NCI-H1417 treated with DMSO at 0.1 percent for 48 hours (cell line): ENCODE data around the gene NRXN3.
A peak's percentile ranks its signal among the peaks of the same experiment; 100 is the strongest.

ENCODE experiments used
- DNase-seq: peaks from one replicate; lab custom pipeline; 2025; lab: John Stamatoyannopoulos, UW

The NRXN3 gene

GRCh38 chr14:79482825-79483224, 1312.7 kb downstream of the NRXN3 start:
- DNase-seq: no peak

- DNase-seq: no peak
Measured at GRCh38 chr14:79483477-79484388, 1313.6 kb downstream of the NRXN3 start.

DNA sequence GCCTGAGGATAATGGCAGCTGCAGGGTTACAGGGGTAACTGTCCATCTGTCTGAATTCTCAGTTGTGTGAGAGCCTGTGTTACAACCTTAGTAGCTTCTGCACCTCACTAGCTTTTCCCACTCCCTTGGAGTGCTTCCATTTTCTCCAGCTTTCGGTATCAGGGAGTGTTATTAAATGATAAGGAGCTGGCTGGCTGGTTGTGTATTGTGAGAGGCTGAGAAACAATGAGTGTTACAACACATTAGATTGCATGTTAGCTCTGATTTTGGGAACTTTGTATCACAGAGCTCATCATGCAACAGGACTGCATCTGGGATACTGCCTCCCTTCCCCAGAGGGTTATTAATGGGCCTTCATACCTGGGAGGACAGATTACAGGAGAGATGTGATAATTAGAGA, 1317.5 kb downstream of the NRXN3 start:
- DNase-seq: no peak

- DNase-seq: no peak
Measured at GRCh38 chr14:79491161-79491560, 1321.0 kb downstream of the NRXN3 start.

GRCh38 chr14:79493081-79493645, 1323.0 kb downstream of the NRXN3 start:
- DNase-seq: no peak

DNA sequence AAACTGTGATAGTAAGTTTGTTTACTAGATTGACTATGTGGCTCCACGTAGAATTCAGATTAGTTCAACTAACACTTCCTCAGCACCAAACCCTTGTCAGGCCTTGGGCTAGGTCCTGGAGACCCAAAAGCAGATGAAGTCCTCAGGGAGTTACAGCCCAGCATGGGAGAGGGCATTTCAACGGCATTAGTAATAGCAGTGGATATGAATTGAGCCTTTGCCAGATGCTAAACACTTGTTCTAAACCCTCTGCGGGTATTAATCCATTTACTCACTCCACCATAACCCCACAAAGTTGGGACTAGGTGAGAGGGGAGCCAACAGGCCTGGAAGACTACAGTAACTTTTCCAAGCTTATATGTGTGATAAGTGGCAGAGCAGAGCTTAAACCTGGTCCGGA, 1326.5 kb downstream of the NRXN3 start:
- DNase-seq: no peak

GRCh38 chr14:79500489-79500888, 1330.3 kb downstream of the NRXN3 start:
- DNase-seq: no peak

- DNase-seq: no peak
Measured at GRCh38 chr14:79502136-79502750, 1332.1 kb downstream of the NRXN3 start.

GRCh38 chr14:79502751-79503148, 1332.6 kb downstream of the NRXN3 start:
- no peak for DNase-seq

DNA sequence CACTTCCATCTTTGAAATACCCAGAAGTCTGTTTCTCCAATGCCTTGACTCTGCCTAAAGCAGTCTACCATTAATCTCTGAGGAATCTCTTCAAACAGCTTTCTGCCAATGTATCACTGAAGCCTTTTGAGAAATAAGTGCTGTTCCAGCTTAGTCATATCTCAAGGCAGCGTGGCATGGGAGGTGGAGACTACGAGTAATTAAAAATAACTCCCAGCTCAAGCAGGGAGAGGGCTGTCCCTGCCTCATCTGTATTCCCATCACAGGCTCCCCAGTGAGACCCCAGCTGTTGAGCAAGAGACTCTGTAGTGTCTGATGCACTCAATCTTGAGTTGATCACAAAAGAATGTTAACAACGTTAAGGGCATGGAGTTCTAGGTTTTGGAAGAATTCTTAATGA, 1340.5 kb downstream of the NRXN3 start:
- DNase-seq: no peak

DNA sequence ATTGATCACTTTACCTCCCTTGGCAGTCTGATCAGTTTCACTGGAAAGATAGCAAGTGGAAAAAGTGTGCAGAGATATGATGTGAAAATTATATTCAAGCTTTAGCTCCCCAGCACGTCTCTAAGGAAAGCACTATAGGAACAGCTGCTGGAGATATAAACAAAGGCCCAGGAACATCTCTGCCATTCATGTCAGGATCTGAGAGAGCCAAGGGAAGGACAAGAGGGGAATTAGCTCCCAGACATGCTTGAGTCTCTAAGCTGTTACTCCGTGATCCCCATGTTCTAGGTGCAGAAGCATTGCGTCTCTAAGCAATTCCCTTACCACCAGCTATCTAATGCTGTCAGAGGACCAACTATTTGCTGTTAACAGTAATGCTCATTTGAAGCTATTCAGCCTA, 1341.0 kb downstream of the NRXN3 start:
- DNase-seq: no peak

- DNase-seq: no peak
Measured at GRCh38 chr14:79513446-79513845, 1343.3 kb downstream of the NRXN3 start.

GRCh38 chr14:79514700-79515099, 1344.5 kb downstream of the NRXN3 start:
- DNase-seq: no peak

DNA sequence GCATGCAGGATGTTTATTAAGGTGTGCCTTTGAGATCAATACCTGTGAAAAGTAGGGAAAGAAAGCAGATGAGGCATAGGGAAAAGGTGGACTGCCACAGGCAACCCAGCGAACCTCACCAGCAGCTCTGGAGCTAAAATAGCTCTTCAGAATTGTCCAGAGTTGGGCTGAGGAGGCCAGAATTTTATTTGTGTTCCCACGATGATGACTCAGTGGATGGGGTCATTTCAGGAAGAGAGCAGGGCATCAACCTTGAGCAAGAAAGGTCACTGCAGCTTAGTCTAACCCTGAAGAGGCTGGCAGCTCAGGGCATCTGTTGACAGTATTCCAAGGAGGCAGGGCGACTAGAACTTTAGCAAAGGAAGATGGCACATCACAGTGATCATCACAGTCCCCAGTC, 1345.0 kb downstream of the NRXN3 start:
- no peak for DNase-seq

- peak; percentile 38 for DNase-seq
Measured at GRCh38 chr14:79516009-79516408, 1345.8 kb downstream of the NRXN3 start.

DNA sequence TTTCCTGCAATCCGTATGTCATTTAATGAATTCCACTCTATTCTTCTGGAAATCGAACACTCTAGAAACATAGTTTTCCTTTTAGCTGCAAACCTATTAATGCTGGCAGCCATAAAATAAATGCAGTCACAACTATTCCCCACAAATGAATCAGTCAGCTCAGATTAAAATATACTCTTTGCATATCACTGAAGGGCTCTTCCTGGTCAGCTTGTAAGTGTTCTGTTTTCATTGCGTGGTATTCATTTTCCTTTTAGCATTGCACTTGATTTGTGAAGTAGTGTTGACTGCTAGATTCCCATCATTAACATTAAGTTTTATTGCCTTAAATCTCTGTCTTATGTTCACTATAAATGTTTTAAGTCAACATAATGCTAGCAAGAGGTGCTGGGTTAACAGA, 1355.2 kb downstream of the NRXN3 start:
- DNase-seq: no peak

DNA sequence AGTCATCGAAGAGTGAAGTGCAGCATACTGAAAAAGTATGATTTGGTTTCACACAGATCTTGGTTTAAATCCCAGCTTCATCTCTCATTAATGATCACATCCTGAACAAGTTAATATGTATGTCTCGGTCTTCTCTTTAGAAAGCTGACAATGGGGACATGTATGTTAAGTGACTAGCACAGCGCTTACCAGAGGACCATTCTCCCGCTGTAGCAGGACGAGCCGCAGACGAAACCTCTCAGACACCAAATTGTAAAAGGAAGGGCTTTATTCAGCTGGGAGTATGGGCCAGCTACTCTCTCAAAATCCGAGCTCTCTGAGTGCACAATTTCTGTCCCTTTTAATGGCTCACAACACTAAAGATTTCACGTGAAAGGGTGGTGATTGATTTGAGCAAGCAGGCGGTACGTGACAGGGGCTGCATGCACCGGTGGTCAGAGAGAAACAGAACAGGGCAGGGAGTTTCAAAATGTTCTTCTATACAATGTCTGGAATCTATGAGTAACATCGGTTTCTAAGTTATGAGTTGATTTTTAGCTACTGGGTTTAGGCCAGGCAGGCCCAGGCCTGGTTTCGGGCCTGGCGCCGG, 1358.7 kb downstream of the NRXN3 start:
- DNase-seq: no peak

DNA sequence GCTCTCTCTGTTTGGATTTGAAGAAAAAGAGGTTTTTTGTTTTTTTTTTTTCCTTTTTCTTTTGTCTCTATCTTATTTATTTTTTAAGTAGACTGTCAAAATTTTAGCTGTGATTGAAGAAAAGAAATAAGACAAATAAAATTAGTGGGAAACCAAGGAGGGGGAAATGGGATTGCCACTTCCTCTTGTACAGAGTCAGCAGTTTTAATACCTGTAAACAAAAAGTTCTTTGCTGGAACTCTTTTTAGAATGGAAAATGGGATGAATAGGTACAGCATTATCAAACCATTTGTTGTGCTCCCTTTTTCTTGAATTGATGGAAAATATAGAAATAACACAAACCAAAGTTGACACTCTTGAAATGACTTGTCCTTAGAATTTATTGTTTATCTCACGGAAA, 1360.4 kb downstream of the NRXN3 start:
- DNase-seq: no peak

- no peak for DNase-seq
Measured at GRCh38 chr14:79534703-79535353, 1364.7 kb downstream of the NRXN3 start.

DNA sequence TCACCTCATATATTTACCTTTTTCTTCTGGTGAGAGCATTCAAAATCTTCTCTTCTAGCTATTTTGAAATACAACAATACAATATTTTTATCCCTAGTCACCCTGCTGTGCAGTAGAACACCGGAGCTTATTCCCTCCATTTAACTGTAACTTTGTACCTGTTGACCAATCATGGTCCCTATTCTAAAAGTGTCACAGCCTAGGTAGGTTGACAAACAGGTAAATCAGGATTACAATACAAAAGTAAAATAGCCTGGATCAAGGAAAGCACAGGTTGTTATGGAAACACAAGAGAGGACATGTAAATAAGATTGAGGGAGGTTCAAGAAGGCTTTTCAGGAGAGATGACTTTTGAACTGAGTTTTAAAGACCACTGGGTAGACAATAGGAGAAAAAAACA, 1370.2 kb downstream of the NRXN3 start:
- DNase-seq: peak; percentile 12

DNA sequence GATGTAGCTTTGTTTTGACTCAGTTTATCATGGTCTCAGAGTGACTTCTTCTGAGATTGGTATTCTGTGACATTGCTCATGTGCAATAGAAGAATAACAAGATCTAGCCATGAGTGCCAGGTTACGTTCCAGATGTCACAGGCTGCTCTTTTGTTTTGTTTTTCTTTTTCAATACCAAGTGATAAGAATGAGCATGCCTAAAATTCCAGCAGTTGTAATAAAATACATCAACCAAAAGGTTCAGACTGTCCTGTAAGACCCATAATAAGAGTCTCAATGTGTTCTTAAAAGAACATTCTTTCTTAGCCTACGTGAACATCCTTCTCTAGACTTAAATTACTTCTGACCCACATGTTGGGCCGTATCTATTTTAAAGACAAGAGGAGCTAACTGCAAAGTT, 1371.9 kb downstream of the NRXN3 start:
- no peak for DNase-seq

DNA sequence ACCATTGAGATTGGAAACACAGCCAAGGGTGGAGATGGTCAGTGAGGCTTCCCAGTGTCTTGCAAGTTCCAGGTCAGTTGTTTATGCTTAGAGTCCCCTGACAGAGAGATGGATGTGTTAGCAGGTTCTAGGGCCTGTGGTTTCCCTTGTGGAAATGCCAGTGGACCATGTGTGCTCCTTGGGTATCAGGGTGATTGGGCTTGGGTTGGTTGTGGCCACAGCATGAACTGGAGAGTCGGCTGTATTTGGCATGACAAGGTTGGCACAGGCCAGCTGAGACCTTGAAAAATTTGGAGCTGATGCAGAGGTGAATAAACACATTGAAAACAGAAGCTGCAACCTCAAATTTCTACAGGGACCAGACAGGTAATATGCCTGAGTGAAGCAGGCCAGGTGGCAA, 1373.2 kb downstream of the NRXN3 start:
- DNase-seq: no peak
